NCI-H526 (cell line): Measurements from ENCODE around the gene POTEJ.
"Not testable (repeated sequence)": the region's sequence is repeated elsewhere in the genome, so short reads cannot be mapped to it uniquely, and the experiment has no call there.

ENCODE experiments used
- DNase-seq, 2 experiments: peaks; one replicate each; lab custom pipeline; 2025; lab: John Stamatoyannopoulos, UW

POTEJ gene

GRCh38 chr2:130611140-130611539 is at the start of gene POTEJ:
TSS of gene POTEJ (plus strand) at chr2:130611440. CDS start at chr2:130611533, 93 bp downstream.
- DNase-seq: not testable (repeated sequence)

- not testable (repeated sequence) for DNase-seq
Measured at GRCh38 chr2:130566165-130566564, 45.1 kb upstream of the POTEJ start.

GRCh38 chr2:130571929-130572328 is 39.3 kb upstream of the POTEJ start:
- not testable (repeated sequence) for DNase-seq

GRCh38 chr2:130574230-130574629 is 37.0 kb upstream of the POTEJ start:
- not testable (repeated sequence) for DNase-seq

GRCh38 chr2:130576209-130576784 is 34.9 kb upstream of the POTEJ start:
- DNase-seq: not testable (repeated sequence)

GRCh38 chr2:130577559-130577958 is 33.7 kb upstream of the POTEJ start:
- not testable (repeated sequence) for DNase-seq

- DNase-seq: not testable (repeated sequence)
Measured at GRCh38 chr2:130579121-130579520, 32.1 kb upstream of the POTEJ start.

- DNase-seq: not testable (repeated sequence)
Measured at GRCh38 chr2:130581491-130581890, 29.7 kb upstream of the POTEJ start.

GRCh38 chr2:130582970-130583369 is 28.3 kb upstream of the POTEJ start:
- DNase-seq: not testable (repeated sequence)

- not testable (repeated sequence) for DNase-seq
Measured at GRCh38 chr2:130583582-130583981, 27.7 kb upstream of the POTEJ start.

- DNase-seq: not testable (repeated sequence)
Measured at GRCh38 chr2:130584726-130585125, 26.5 kb upstream of the POTEJ start.

GRCh38 chr2:130588688-130589458 is 22.4 kb upstream of the POTEJ start:
- not testable (repeated sequence) for DNase-seq

- not testable (repeated sequence) for DNase-seq
Measured at GRCh38 chr2:130590170-130590841, 20.9 kb upstream of the POTEJ start.

- not testable (repeated sequence) for DNase-seq
Measured at GRCh38 chr2:130590842-130591359, 20.3 kb upstream of the POTEJ start.

GRCh38 chr2:130592791-130593414 is 18.3 kb upstream of the POTEJ start:
- not testable (repeated sequence) for DNase-seq

GRCh38 chr2:130594011-130594410 is 17.2 kb upstream of the POTEJ start:
- not testable (repeated sequence) for DNase-seq

GRCh38 chr2:130596757-130597156 is 14.5 kb upstream of the POTEJ start:
- DNase-seq: not testable (repeated sequence)

- DNase-seq: not testable (repeated sequence)
Measured at GRCh38 chr2:130597994-130598393, 13.2 kb upstream of the POTEJ start.

GRCh38 chr2:130598463-130598862 is 12.8 kb upstream of the POTEJ start:
- DNase-seq: not testable (repeated sequence)

GRCh38 chr2:130599393-130599792 is 11.8 kb upstream of the POTEJ start, which contains the start of gene CFC1:
TSS of gene CFC1 (minus strand) at chr2:130599575. CDS start at chr2:130599287, 288 bp downstream.
- not testable (repeated sequence) for DNase-seq

- not testable (repeated sequence) for DNase-seq
Measured at GRCh38 chr2:130599926-130600325, 11.3 kb upstream of the POTEJ start.
